Heart left ventricle (tissue), 13 donors: ENCODE data around the gene CSF1.

ENCODE experiments used
- POLR2A ChIP-seq, 2 donors: fragments of 450-650 bp; IDR thresholded peaks; one replicate each; pipeline ENCODE4 v1.6.1; 2017; ENCODE audit warnings: antibody characterized with exemption in 2 of 2, mild to moderate bottlenecking in 2 of 2, moderate library complexity in 2 of 2
- TF ChIP-seq, protein P1 (sequence below), 12 donors: fragments of 200-600 bp; sonication (generic) in 4 of 12; IDR thresholded peaks; one replicate each; pipeline versions ENCODE4 v1.5.0 to v1.8.0; 2018 to 2022; ENCODE audit warnings: antibody characterized with exemption in 12 of 12, mild to moderate bottlenecking in 5 of 12
- donor health status: ischemic (EF 13 %, LVEDD 7.1; RV severe dilation, severe dysfunction).
- donor health status: DM: no; HTN: yes; CAD: no.
- donor health status: DM: no; HTN: no; CAD: no.
- donor health status: ischemic (EF 25% LVEDD 6.9; RV normal size, moderate dysfunction).
- donor health status: ischemic (EF 25% LVEDD 5.7; RV mildly dilated, moderate dysfunction).
- donor health status: ischemic (EF 35%, LVEDD 5.7; RV mildly dilated, moderate dysfunction).
- donor health status: nonischemic (EF 11% LVEDD 7.7; RV severe dilation, severe dysfunction).
- donor health status: DM: yes; HTN: yes; CAD: no.
- donor health status: PGD.
- donor health status: ischemic (EF 29% LVEDD 5.4; RV normal size, mild dysfunction).
- donor health status: nonischemic (EF 23%, LVEDD 6.1; RV moderate dilation, normal function).

GRCh38 chr1:109914587-109915240, 4.1 kb downstream of the CSF1 start:
- TF ChIP-seq, protein P1, sequence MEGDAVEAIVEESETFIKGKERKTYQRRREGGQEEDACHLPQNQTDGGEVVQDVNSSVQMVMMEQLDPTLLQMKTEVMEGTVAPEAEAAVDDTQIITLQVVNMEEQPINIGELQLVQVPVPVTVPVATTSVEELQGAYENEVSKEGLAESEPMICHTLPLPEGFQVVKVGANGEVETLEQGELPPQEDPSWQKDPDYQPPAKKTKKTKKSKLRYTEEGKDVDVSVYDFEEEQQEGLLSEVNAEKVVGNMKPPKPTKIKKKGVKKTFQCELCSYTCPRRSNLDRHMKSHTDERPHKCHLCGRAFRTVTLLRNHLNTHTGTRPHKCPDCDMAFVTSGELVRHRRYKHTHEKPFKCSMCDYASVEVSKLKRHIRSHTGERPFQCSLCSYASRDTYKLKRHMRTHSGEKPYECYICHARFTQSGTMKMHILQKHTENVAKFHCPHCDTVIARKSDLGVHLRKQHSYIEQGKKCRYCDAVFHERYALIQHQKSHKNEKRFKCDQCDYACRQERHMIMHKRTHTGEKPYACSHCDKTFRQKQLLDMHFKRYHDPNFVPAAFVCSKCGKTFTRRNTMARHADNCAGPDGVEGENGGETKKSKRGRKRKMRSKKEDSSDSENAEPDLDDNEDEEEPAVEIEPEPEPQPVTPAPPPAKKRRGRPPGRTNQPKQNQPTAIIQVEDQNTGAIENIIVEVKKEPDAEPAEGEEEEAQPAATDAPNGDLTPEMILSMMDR (IDR thresholded peaks at IDR 0.05): no peak
- TF ChIP-seq POLR2A (IDR thresholded peaks at IDR 0.05): no peak
